GM18909 (cell line): ENCODE measurements around the gene SLC6A4.

Experiments
- ATAC-seq: cut with Tn5 transposase; IDR thresholded peaks from one replicate; pipeline ENCODE4 v1.9.1; 2021; ENCODE audit warnings: mild to moderate bottlenecking; ENCODE audit not compliant: unreplicated experiment, poor library complexity

SLC6A4 gene

GRCh38 chr17:30235386-30236296 lies at the start of gene SLC6A4:
Gene SLC6A4 (minus strand): TSS chr17:30235697. CDS start chr17:30221958, 13,739 bp downstream.
- no peak for ATAC-seq

DNA sequence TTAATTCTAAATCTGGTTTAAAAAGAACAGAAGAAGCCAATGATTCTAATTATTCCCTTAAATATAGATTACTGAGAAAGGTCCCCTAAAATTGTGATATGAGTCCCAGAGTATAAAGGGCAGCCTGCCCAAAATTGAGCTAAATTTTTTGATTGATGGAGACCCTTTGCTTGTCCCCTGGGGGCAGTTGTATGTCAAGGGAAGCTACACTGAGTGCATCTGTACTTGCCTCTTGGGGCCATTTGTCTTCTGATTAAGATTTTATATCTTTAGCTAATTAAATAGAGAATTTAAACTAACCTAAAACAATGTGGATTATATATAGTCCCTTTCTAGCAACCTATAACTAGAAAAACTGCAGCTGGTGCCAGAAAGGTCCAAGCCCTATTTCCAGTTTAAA lies 43.7 kb upstream of the SLC6A4 start:
- ATAC-seq: no peak

DNA sequence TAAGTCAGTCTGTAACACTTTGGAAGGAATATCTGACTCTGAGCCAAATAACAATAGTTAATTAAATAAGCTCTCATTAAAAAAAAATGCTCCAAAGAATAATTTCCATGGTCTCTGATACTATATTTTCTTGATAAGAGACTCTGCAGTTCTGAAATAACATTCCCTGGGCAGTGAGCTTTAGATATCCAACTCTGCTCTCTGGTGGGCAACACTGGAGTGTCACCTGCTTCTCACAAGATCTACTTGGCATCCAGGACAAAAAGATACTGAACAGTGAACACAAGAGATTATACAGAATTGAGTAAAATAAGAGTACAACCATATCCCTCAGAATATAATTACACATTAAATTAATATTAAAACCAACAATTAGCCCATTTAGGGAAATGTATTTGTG lies 42.5 kb upstream of the SLC6A4 start:
- ATAC-seq: no peak

GRCh38 chr17:30275911-30276310 lies 40.4 kb upstream of the SLC6A4 start:
- no peak for ATAC-seq

GRCh38 chr17:30274887-30275286 lies 39.4 kb upstream of the SLC6A4 start:
- no peak for ATAC-seq

DNA sequence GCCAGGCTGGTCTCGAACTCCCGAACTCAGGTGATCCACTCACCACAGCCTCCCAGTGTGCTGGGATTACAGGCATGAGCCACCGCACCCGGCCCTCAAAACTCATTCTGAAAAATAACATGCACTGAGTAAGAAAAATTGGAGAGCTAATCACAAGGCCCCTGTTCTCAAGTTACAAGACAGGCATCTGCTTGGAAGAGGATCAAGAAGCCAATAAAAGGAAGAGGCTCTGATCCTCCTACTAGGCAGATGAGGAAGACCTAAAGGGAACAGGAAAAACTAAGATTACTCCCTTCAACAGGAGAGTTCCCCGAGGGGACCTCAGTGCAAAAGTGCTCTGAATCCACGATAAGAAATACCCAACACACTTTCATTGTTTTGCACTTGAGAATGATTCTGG lies 37.9 kb upstream of the SLC6A4 start:
- no peak for ATAC-seq

GRCh38 chr17:30271102-30271501 lies 35.6 kb upstream of the SLC6A4 start:
- no peak for ATAC-seq

GRCh38 chr17:30267625-30268024 lies 32.1 kb upstream of the SLC6A4 start:
- ATAC-seq: no peak

DNA sequence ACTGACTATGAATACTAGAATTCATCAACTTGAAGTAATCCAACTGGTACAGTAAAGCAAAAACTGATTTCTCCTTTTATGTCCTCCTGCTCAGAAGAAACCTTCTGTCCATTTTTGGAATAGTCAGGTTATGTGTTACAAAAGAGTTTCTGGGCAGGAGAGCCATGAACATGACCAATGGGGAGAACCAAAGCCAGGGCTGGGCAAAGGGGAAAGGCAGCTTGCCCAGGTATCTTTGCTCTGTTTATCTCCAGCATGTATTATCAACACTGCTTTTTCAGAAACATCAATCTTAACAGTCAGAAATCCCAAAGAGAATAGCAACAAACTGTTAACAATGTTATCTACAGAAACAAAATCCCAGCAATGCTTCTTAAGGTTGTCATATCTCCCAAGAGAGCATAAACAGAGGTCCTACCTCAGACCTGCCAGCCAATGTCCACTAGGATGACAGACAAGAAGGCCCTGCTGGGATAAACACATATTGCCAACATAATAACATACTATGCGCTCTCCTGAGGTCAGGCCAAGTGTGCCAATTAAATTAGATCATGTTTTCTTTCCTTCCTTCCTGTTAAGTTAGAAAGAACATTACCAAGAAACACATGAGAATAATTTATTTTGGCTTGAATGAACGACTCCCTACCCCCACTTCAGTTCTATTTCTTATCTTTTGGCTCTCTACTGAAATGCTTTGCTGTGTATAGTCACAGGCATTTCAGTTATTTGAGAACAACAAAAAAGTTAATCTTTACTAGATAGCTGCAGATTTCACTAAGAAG lies 28.2 kb upstream of the SLC6A4 start:
- ATAC-seq: no peak

DNA sequence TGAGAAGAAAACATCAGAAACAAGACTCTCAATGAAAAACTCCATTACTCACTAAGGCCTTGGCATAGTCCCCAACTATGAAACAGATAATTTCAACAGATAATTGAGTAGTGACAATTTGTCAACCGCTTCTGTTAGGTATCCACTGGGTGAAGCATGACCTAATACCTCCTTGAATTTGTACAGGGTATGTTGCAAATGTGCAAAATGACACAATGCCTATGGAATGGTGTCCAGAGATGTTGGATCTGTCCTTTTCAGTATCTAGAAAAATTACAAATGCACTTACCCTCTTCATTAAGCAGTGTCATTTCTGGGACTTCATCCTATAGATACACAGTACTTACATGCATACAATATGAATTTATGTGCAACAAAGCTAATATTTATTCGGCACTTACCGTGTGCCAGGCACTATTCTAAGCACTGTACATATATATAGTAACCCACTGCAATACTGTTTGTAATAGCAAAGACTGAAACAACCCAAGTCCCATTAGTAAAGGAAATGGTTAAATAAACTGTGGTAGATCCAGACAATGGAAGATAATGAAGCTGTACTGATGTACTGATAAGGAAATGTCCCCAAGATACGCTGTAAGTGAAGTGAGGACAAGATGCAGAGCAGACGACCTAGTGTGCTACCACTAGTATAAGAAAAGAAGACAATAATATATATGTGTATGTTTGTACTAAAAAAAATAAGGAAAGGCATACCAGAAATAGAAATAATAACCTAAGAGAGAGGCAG lies 21.4 kb upstream of the SLC6A4 start:
- ATAC-seq: no peak

GRCh38 chr17:30254150-30254549 lies 18.7 kb upstream of the SLC6A4 start:
- ATAC-seq: no peak

DNA sequence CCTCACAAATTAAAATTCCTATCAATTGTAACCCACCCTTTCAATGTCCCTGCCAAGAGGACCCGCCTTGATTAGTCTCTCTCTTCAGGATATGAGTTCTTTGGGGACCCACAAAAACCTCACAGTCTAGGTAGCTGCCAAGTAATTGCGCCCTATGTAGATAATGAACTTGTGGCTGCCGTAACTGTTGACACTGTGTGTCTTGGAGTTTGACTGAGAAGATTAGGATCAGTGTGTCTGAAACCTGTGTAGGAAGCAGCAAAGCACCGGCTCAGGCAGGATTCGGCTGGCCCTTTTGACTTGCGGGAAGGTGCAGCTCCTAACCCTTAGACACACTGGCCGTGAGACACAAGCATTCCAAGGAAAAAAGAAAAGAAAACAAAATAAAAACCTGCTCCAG lies 17.8 kb upstream of the SLC6A4 start:
- ATAC-seq: no peak

DNA sequence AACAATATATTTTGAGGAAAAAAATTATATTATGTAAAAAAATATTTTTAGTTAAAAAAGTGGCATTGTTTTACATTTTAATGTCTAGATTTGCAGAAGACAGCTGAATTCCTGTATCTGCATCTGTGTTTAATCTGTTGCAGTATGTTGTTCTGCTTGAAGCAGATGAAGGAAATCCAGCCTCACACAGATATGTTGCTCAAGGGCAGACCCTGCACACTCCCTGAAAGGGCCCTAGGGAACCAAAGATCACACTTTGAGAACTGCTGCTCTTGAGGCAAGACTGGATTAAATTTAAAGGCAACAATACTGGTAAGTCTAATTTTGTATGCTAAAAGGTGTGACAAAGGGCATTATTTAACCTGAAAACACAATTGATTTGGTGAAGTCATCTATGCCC lies 16.4 kb upstream of the SLC6A4 start:
- no peak for ATAC-seq

DNA sequence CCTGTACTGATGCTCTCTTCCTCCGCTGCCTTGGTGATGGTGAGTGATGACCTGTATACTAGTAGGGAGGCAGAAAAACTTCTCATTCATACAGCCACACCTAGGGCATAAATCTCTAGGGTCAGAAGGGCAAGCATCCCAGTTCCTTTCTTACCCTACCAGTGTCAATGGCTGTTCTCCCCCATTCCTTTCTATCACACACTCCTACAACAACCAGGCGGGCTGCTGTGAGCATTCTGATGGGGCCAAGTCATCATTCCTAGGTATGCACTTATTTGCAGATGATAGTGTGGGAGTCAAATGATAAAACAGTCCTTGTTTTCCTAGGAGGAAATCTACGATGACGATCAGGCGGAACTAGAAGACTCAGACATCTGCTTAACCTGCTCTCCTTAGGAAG lies 14.0 kb upstream of the SLC6A4 start:
- no peak for ATAC-seq

DNA sequence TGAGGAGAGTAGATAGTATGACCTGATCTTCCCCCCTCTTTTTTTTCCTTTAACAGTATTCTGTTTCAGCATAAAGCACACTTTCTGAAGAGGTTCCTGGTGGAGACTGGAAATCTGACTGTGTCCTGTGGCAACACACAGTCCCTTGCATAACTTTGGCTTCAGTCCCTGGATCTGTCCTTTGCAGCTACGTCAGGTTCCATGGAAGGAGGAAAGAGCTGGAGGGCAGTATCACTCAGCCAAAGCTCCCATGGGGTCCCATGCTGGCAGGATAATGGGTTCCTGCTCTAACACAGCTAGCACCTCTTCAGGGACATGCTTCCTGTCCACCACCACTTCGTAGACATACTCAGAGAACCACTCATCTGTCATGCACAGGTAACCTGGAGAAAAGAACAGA lies 13.3 kb upstream of the SLC6A4 start:
- ATAC-seq: no peak

DNA sequence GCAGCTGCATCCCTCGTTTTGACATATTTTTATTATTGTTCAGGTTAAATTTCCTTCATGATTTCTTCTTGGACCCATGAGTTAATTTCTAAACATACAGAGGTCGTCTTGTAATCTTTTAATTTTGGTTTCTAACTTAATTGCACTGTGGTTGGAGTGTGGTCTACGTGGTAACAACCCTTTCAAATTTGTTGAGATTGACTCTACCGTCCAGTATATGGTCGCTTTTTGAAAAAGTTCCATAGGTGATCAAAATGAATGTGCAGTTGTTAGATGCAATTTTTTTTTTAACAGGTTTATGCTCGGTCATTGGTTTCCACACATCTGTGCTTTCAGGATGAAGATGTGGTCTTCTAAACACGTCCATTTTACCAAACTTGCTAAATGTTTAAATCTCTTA lies 11.0 kb upstream of the SLC6A4 start:
- ATAC-seq: no peak

DNA sequence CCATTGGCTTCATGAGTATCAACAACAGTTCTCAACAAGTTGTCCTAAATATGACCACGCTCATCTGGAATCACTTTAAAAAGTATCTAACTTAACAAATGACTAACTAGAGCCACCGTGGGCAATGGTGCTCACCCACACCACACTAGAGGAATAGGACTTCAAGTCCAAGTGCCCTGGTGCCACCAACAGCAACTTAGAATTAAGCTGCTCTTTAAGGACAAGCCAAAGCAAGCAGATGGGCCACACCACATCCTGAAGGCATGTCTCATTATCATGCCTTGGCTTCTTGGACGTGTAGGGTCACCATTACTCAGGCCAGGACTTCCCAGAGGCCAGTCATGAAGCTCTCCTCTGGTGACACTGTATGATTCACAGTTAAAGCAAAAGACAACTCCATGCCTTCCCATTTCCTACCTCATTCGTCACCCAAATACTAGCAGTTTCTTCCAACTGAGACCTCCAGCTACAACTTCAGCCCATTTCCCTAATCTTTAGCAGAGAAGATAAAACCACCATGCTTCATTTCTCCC lies 9.4 kb upstream of the SLC6A4 start:
- ATAC-seq: no peak

DNA sequence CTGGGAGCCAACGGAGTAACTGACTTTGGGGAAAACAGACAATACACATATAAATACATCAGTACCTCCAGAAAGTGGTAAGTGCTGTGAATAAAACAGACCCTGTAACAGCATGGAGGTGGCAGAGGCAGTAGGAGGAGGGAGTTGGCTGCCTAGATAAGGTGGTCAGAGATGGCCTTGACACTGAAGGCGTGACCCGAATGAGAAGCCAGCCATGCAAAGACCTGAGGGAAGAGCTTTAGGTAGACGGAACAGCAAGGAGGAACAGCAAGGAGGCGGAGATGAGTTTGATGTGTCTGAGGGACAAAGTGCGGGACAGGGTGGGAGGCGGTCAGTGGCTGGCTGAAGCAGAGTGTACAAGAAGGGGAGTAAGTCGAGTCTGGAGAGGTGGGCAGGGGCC lies 8.1 kb upstream of the SLC6A4 start:
- ATAC-seq: no peak

DNA sequence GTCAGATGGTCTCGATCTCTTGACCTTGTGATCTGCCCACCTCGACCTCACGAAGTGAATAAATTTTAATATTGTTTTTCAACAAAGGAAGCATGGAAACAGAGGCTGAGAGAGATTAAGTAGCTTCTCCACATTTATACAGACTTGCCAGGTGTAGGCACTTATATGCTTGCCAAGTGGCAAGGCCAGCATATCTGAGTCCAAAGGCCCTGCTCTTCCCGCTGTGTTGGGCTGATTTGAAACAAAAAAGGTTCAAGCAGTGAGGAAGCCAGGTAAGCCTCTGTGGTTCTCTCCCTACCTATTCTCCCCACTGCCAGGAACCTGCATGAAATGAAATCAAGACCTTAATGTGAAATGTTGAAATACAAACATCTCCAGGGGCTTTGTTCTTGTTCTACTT lies 7.5 kb upstream of the SLC6A4 start:
- no peak for ATAC-seq

GRCh38 chr17:30241051-30241450 lies 5.6 kb upstream of the SLC6A4 start:
- no peak for ATAC-seq

DNA sequence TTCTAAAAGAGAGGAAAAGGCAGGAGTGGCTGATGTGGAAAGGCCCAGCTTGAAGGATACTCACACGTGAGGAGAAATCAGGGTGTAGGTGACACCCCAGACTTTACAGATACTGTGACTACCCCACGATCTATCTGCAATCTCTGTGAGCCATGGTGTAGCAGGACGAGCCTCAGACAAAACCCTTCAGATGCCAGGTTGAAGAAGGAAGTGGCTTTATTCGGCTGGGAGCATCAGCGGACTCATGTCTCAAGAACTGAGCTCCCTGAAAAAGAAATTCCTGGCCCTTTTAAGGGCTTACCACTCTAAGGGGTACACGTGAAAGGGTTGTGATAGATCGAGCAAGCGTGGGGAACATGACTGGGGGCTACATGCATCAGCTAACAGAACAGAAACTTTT lies 4.7 kb upstream of the SLC6A4 start:
- no peak for ATAC-seq
